Epithelial cell of esophagus (primary cell): ENCODE data around the gene CDCA7.

Experiments used
- DNase-seq: peaks from one replicate; pipeline ENCODE4 v3.0.0; 2010; ENCODE audit warnings: low read depth
- H3K4me3 ChIP-seq: 2 replicates; pipeline ENCODE4 v1.5.1; 2011; ENCODE audit warnings: mild to moderate bottlenecking, low read length, control low read depth
- TF ChIP-seq, protein P1 (sequence below): IDR thresholded peaks from 2 replicates; pipeline ENCODE4 v1.5.1; 2011; ENCODE audit warnings: low read depth, mild to moderate bottlenecking, low read length, control low read depth, inconsistent platforms; ENCODE audit not compliant: insufficient read depth; ENCODE audit errors: missing control alignments

CDCA7 gene

DNA sequence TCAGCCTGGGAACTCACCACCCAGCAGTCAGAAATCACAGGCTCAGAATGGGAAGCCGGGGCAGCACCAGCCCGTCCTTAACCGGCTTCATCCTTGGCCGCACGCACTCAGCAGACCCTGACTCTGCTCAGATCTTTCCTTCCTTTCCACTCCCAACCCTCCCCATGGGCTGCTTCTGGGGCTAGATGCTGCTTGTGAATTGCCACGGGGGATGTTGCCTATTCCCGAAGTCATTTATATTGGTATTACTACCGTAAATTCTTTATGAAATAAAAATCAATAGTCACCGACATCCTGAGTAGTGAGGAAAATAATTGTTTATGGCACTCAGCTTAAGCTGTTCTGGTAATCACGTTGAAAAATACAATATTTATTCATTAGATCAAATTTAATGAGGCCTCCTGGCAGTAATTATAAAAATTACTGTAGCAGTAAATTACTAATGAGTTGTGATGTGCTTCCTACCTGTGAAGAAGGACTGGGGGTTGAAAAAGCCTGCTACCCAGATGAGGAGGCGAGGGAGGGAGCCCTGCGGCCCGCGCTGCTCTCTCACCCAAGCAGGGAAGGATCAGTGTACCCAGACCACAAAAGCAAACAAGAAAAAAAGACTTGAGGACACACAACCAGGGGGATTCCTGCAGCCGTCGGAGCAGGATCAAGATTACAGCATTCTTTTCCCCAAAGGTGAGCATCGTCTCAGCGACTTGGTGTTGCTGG is 31.5 kb downstream of the CDCA7 start:
- no peak overlapping the region for H3K4me3 ChIP-seq
- no peak for DNase-seq
- TF ChIP-seq, protein P1, sequence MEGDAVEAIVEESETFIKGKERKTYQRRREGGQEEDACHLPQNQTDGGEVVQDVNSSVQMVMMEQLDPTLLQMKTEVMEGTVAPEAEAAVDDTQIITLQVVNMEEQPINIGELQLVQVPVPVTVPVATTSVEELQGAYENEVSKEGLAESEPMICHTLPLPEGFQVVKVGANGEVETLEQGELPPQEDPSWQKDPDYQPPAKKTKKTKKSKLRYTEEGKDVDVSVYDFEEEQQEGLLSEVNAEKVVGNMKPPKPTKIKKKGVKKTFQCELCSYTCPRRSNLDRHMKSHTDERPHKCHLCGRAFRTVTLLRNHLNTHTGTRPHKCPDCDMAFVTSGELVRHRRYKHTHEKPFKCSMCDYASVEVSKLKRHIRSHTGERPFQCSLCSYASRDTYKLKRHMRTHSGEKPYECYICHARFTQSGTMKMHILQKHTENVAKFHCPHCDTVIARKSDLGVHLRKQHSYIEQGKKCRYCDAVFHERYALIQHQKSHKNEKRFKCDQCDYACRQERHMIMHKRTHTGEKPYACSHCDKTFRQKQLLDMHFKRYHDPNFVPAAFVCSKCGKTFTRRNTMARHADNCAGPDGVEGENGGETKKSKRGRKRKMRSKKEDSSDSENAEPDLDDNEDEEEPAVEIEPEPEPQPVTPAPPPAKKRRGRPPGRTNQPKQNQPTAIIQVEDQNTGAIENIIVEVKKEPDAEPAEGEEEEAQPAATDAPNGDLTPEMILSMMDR, result no peak

DNA sequence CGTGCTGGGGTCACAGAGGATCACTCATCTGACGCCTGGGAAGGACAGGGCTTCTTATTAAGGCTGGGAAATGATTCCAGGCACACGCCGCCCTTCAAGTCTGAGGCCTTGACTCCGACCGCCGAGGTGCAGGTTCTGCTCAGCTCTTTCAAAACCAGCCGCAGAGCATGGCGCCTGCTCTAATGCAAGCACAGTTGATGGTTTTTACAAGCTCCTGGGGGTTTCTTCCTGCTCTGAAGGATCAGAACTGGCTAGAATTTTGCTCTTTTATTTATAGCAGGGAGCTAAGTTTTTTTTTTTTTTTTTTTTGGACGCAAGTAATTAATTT is 32.0 kb downstream of the CDCA7 start:
- no peak overlapping the region for H3K4me3 ChIP-seq
- TF ChIP-seq, protein P1, result no peak
- DNase-seq, result no peak

DNA sequence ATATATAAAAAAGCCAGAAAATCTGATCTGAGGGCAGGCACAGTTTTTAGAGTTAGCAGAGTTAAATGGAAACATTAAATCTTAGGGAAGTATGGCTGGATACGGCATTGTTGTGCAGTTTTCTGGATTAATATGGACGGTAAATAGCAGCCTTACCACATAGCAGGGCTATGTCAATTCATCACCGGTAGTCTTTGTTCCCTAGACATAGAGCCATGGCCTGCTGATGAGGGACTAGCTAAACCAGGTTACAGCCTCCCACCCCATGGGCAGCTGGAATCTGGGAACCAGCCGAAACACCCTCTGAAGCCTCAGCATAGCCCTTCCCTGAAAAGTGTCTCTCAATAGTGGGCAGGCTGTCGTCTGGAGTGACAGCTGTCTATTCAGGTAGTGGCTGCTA is 32.4 kb downstream of the CDCA7 start:
- H3K4me3 ChIP-seq, result no peak overlapping the region
- DNase-seq, result no peak
- TF ChIP-seq, protein P1, result no peak

DNA sequence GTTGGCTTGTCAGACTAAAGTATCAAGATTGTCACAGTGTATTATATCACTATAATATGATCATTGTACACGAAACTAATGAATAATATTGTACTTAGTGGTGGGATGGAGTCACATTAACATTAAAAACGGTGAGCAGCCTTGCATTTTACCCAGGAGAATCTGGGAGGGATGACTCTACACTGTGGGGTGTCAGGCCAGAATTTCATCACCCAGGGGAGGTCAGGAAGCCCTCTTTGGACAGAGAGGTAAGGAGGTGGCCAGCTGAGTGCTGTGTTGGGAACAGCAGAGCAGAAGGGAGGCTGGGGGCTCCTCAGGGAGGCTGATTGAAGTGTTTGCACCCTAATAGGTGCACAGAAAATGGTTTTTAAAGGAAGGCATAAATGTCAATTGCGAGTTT is 33.0 kb downstream of the CDCA7 start:
- no peak for DNase-seq
- no peak overlapping the region for H3K4me3 ChIP-seq
- TF ChIP-seq, protein P1, result no peak

DNA sequence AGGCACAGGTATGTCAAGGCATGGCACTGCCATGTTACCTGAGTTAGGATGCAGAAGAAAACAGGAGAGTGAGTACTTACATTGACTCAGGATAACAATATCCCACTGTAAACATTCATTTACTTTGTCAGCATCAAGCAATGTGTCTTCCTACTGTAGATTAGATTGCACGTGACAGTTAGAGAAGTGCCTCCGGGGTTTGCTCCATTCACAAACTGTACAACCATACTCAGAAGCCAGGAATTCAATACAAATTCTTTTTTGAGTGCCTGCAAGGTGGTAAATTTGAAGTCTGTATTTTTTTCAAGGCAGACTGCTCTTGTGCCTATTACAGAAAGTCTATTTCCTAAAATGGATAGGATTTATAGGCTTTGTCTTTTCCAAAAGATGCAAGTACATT is 34.1 kb downstream of the CDCA7 start:
- no peak overlapping the region for H3K4me3 ChIP-seq
- DNase-seq, result peak; percentile 7
- TF ChIP-seq, protein P1, result no peak

DNA sequence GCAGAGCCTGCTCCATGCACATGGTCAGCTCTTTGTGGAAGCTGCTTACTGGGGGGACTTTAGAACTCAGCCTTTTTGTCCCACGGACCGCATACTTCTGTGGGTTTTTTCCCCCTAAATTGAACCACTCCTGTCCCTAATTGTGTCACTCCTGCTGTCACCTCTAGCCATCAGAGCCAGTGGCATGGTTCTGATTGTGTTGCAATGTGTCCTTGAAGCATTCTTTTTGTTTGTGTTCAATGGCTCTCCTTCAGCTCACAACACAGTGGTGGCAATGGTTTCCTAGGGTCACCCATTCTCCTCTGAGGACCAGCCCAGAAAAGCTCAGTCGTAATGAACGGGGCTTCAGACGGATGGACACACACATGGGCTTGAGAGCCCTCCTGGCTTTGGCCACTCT is 35.4 kb downstream of the CDCA7 start:
- DNase-seq, result no peak
- no peak overlapping the region for H3K4me3 ChIP-seq
- TF ChIP-seq, protein P1, result no peak

DNA sequence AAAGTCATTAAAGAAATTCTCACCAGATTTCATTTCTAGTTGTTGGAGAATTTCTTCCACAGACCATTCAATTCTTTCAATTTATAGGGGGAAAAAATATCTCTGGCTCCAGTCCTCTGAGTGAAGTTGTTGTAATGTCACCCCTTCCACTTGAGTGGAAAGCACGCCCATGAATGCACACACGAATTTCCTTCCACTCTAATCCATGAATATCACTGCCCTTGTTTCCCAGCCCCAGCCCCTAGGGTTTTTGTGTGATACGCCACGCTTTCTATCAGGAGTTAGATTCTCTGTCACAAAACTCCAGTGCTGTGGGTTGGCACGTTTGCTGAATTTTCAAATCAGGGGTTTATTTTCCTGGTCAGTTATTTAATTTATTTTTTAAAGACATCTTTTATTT is 38.1 kb downstream of the CDCA7 start:
- no peak for DNase-seq
- H3K4me3 ChIP-seq, result no peak overlapping the region
- TF ChIP-seq, protein P1, result no peak
